ENCODE measurements around the gene TRAF1.

- TF ChIP-seq JUND (IDR thresholded peaks at IDR 0.05) = no peak
- TF ChIP-seq MAX (IDR thresholded peaks at IDR 0.05) = no peak
- no peak for TF ChIP-seq RXRA (IDR thresholded peaks at IDR 0.05)
- no peak for TF ChIP-seq CTCF (IDR thresholded peaks at IDR 0.05; ENCODE audit: low read depth, low read length, missing input control)
- no peak for TF ChIP-seq EGR1 (IDR thresholded peaks at IDR 0.05; ENCODE audit: low read depth in 2 of 2)
- no peak for TF ChIP-seq FOXA1 (IDR thresholded peaks at IDR 0.05)
- TF ChIP-seq HNF4A (conservative IDR thresholded peaks at IDR 0.05) = no peak
- TF ChIP-seq YY1 (IDR thresholded peaks at IDR 0.05) = no peak
- no peak for TF ChIP-seq NR2F2 (IDR thresholded peaks at IDR 0.05)
- TF ChIP-seq RAD21 (IDR thresholded peaks at IDR 0.05) = no peak
- no peak for TF ChIP-seq ZBTB33 (IDR thresholded peaks at IDR 0.05)
- no peak for TF ChIP-seq TAF1 (conservative IDR thresholded peaks at IDR 0.05)
- TF ChIP-seq REST (IDR thresholded peaks at IDR 0.05) = no peak
Observed at GRCh38 chr9:120891884-120892747, 34.5 kb downstream of the TRAF1 start.

All from liver (tissue), 3 donors.